Prostate gland (tissue), 2 donors: ENCODE data around the gene PROX2.

Experiments
- POLR2AphosphoS5 ChIP-seq: sonication (generic); formaldehyde crosslinking; IDR thresholded peaks from one replicate; pipeline ENCODE4 v1.6.1; 2017; ENCODE audit warnings: antibody characterized with exemption
- TF ChIP-seq, protein P1 (sequence below), 4 experiments: fragments of 200-600 bp in 2 of 4; fragments of 450-650 bp in 2 of 4; sonication (generic) in 2 of 4; IDR thresholded peaks; 1 replicate in 3 of 4; 2 replicates in 1 of 4; pipeline ENCODE4 v1.5.1; 2016 to 2019; ENCODE audit warnings: antibody characterized with exemption in 4 of 4, mild to moderate bottlenecking in 2 of 4, moderate library complexity in 2 of 4

DNA sequence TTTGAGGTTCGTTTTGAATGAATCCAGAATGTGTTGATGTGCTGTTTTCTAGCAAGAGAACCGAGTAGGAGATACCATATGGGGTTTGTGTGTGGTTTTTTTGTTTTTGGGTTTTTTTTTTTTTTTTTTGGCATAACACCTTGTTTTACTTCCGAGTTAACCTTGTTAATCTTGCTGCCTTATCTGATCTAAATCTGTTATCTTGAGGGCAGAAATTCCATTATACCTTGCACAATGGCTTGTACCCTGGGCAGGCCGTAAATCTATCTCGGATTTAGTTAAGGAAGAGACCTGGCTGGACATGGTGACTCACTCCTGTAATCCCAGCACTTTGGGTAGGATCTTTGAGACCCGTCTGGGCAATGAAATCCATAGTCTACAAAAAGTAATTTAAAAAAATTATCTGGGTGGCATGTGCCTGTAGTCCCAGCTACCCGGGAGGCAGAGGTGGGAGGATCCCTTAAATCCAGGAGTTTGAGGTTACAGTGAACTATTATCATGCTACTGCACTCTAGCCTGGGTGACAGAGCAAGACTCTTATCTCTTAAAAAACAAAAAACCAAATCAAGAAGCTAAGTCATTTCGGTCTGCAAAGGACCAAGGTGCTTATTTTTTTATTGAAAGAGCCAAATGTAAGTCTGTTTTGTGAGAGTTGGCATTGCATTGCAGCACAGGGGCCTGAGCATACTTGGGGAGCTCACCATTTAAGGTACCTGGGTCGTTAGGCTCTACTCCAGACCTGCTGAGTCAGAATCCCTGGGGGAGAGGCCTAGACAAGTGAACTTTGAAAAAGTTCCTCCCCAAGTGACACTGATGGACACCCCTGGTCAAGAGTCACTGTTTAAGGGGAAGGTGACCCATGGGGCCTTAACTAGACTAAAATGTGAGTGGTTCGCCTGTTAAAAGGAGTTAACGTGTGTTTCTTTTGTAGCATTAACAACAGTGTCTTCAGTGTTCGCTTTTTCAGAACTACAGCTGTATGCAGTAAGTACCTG is 12.5 kb upstream of the PROX2 start:
- TF ChIP-seq, protein P1, sequence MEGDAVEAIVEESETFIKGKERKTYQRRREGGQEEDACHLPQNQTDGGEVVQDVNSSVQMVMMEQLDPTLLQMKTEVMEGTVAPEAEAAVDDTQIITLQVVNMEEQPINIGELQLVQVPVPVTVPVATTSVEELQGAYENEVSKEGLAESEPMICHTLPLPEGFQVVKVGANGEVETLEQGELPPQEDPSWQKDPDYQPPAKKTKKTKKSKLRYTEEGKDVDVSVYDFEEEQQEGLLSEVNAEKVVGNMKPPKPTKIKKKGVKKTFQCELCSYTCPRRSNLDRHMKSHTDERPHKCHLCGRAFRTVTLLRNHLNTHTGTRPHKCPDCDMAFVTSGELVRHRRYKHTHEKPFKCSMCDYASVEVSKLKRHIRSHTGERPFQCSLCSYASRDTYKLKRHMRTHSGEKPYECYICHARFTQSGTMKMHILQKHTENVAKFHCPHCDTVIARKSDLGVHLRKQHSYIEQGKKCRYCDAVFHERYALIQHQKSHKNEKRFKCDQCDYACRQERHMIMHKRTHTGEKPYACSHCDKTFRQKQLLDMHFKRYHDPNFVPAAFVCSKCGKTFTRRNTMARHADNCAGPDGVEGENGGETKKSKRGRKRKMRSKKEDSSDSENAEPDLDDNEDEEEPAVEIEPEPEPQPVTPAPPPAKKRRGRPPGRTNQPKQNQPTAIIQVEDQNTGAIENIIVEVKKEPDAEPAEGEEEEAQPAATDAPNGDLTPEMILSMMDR (IDR thresholded peaks at IDR 0.05), result no peak
- no peak for TF ChIP-seq POLR2AphosphoS5
